ENCODE results near the gene IFI35. TPM values are rescaled to one million over a fixed set of nuclear protein-coding genes. Genes with fewer than 3 reads are reported as not detected.
"Not testable (repeated sequence)": the region's sequence is repeated elsewhere in the genome, so short reads cannot be mapped to it uniquely, and the experiment has no call there.

IFI35 gene
- total and polyA plus RNA-seq, 8 donors, result 17.5 to 41.5 (median 19.6) TPM

DNA sequence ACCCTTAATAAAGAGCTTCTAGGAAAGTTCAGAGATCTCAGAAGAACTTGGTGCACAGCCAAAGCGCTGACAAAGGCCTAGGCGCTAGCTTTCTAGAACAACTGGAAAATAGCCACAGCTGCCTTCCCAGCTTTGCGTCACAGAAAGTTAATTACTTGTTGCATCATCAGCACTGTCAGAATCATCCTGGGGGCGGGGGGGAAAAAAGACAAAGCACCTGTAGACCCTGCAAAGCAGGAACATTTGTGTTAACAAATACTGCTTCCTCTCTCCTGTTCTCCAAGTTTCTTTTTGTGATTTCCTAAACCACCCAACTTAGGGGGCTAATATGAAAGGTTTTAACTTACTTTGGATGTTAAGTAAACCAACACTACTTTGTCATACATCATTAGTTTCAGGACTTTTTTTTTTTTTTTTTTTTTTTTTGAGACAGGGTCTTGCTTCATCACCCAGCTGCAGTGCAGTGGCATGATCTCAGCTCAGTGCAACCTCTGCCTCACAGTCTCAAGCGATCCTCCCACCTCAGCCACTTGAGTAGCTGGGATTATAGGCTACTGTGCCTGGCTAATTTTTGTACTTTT is 37.5 kb upstream of the IFI35 start:
- ATAC-seq, result no peak
- Histone ChIP-seq H3K27me3 (no peaks in the 10 kb centered on the region), H3K9me3 (no peaks in the 10 kb centered on the region), H3K4me3 (no peak overlapping the region), H3K4me1 (no peaks in the 10 kb centered on the region), H3K36me3 (no peaks in the 10 kb centered on the region), H3K27ac (no peak overlapping the region)
- TF ChIP-seq, protein P1, sequence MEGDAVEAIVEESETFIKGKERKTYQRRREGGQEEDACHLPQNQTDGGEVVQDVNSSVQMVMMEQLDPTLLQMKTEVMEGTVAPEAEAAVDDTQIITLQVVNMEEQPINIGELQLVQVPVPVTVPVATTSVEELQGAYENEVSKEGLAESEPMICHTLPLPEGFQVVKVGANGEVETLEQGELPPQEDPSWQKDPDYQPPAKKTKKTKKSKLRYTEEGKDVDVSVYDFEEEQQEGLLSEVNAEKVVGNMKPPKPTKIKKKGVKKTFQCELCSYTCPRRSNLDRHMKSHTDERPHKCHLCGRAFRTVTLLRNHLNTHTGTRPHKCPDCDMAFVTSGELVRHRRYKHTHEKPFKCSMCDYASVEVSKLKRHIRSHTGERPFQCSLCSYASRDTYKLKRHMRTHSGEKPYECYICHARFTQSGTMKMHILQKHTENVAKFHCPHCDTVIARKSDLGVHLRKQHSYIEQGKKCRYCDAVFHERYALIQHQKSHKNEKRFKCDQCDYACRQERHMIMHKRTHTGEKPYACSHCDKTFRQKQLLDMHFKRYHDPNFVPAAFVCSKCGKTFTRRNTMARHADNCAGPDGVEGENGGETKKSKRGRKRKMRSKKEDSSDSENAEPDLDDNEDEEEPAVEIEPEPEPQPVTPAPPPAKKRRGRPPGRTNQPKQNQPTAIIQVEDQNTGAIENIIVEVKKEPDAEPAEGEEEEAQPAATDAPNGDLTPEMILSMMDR (IDR thresholded peaks at IDR 0.05), result no peak
- DNase-seq, result peak in 2 of 4 donors; percentile 77 to 87
- intact Hi-C loops (cut with DNase I), result no loop called here

DNA sequence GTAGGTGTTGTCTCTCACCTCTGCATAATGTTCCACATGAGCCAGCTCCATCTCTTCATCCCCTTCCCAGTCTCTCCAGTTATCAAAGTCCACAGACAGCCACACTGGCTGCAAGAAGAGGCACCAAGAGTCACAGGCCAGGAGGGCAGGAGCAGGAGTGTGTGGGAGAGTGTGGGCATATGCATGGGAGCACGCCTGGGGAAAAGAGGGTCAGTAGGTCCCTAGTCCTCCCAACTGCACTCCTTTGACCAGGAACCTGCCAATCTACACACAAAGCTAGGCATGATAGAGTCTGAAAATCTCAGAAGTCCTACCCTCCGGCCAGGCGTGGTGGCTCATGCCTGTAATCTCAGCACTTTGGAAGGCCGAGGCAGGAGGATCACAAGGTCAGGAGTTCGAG is 35.0 kb upstream of the IFI35 start:
- H3K4me1 ChIP-seq, result no peaks in the 10 kb centered on the region
- ATAC-seq (no peak), DNase-seq (no peak)
- H3K36me3 ChIP-seq, result no peaks in the 10 kb centered on the region
- TF ChIP-seq, protein P1 (IDR thresholded peaks at IDR 0.05), result no peak
- no peaks in the 10 kb centered on the region for H3K27me3 ChIP-seq
- H3K9me3 ChIP-seq, result no peaks in the 10 kb centered on the region
- intact Hi-C loops (cut with DNase I), result no loop called here
- no peak overlapping the region for H3K27ac ChIP-seq
- no peak overlapping the region for H3K4me3 ChIP-seq

DNA sequence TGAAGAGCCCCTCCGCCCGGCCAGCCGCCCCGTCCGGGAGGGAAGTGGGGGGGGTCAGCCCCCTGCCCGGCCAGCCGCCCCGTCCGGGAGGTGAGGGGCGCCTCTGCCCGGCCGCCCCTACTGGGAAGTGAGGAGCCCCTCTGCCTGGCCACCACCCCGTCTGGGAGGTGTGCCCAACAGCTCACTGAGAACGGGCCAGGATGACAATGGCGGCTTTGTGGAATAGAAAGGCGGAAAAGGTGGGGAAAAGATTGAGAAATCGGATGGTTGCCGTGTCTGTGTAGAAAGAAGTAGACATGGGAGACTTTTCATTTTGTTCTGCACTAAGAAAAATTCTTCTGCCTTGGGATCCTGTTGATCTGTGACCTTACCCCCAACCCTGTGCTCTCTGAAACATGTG is 33.3 kb upstream of the IFI35 start:
- DNase-seq; H3K36me3 ChIP-seq; ATAC-seq; H3K27me3 ChIP-seq; H3K27ac ChIP-seq; H3K4me1 ChIP-seq; intact Hi-C loops (cut with DNase I); H3K9me3 ChIP-seq; H3K4me3 ChIP-seq: not testable (repeated sequence)

DNA sequence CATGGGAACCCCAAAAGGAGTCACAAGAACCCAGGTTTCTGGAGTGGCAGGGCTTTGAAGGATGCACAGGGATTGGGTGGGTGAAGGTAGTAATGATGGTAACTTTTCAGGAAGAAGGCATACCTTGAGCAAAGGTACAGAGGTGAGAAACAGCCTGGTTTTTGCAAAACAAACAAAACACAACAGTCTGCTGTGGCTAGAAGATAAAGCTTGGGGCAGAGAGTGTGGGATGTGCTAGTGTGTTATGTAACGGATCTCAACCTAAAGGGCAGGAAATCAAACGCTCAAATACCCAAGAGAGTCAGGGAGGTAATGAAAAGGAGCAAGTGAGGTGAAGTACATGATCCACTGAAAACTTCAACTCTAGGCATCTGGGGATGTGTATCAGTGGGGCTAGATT is 31.3 kb upstream of the IFI35 start:
- Histone ChIP-seq H3K4me1 (peaks cover 6 to 11% of the 10 kb centered on the region in 2 donors), H3K27me3 (no peaks in the 10 kb centered on the region), H3K36me3 (no peaks in the 10 kb centered on the region), H3K9me3 (no peaks in the 10 kb centered on the region), H3K4me3 (no peak overlapping the region), H3K27ac (no peak overlapping the region)
- DNase-seq, result no peak
- TF ChIP-seq, protein P1 (IDR thresholded peaks at IDR 0.05), result no peak
- intact Hi-C loops (cut with DNase I), result no loop called here
- ATAC-seq, result no peak

DNA sequence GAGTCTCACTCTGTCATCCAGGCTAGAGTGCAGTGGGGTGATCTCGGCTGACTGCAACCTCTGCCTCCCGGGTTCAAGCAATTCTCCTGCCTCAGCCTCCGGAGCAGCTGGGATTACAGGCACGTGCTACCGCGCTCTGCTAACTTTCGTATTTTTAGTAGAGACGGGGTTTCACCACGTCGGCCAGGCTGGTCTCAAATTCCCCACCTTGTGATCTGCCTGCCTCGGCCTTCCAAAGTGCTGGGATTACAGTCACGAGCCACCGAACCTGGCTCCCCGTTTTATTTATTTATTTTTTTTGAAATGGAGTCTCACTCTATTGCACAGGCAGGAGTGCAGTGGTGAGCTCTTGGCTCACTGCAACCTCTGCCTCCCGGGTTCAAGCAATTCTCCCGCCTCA is 30.9 kb upstream of the IFI35 start:
- ATAC-seq; DNase-seq; intact Hi-C loops (cut with DNase I); H3K36me3 ChIP-seq; H3K27me3 ChIP-seq; H3K27ac ChIP-seq; H3K4me3 ChIP-seq; H3K9me3 ChIP-seq: not testable (repeated sequence)
- peaks cover 6 to 11% of the 10 kb centered on the region in 2 donors for H3K4me1 ChIP-seq

DNA sequence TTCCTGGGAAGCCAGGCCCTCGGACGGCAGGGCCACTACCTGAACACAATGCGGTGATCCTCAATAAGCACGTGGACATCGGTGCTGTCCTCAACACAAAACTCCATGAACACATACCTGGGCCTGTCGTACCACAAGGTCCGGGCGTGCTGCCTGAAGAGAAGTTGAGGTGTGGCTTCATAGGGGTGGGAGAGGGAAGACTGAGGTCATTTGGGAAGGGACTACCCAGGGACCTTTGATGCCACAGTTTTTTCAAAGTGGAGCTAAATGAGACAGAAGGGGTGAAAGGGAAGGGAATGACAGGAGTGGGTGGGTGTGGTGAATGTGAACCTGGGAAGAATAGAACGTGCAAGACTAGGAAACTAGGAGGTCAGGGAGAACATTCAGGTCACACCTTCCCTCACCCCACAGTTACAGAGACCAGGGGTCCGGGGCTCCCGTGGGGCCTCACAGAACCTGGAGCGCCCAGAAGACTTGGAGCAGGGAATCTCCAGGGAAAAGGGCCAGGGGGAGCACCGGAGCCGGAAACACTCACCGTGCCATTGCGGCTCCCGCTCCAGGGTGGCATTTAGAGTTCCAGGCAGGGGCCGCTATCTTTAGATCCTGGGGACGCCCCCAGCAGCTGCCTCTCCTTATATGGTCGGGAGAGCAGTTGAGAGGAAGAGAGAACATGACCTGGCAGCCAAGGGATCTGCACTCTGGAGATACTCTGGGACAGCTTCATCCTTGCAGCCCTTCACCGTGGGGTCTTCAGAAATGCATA is 26.9 kb upstream of the IFI35 start, which contains the start of gene PTGES3L:
PTGES3L (minus strand) TSS at position 570 of the 763 bp plus-strand sequence; CDS start at position 543, 27 bp downstream.
- intact Hi-C loops (cut with DNase I), result no loop called here
- DNase-seq, result peak in 2 of 4 donors; percentile 44 to 52
- peak; percentile 30 for ATAC-seq

More for the DNA sequence above, 26.9 kb upstream of the IFI35 start, which contains the start of gene PTGES3L:
- Histone ChIP-seq H3K27me3 (no peaks in the 10 kb centered on the region), H3K36me3 (peaks cover 0 to 1% of the 10 kb centered on the region in 2 donors), H3K4me3 (peak within 1 kb of the TSS; percentile 85 to 97), H3K27ac (peak within 1 kb of the TSS; percentile 75 to 93), H3K9me3 (no peaks in the 10 kb centered on the region), H3K4me1 (peaks cover 15 to 42% of the 10 kb centered on the region in 2 donors)
- TF ChIP-seq, protein P1 (IDR thresholded peaks at IDR 0.05), result no peak
